Stimulated activated CD8-positive, alpha-beta memory T cell treated with anti-CD3 and anti-CD28 coated beads, Interleukin-12 subunit alpha, Interleukin-12 subunit beta, amount 100 ng/mL, for 24 hours (primary cell): ENCODE data around the gene INHBB.

ENCODE experiments used
- DNase-seq: peaks from one replicate; pipeline ENCODE4 v3.0.0-alpha.2; 2020; ENCODE audit errors: extremely low read depth

INHBB gene

DNA sequence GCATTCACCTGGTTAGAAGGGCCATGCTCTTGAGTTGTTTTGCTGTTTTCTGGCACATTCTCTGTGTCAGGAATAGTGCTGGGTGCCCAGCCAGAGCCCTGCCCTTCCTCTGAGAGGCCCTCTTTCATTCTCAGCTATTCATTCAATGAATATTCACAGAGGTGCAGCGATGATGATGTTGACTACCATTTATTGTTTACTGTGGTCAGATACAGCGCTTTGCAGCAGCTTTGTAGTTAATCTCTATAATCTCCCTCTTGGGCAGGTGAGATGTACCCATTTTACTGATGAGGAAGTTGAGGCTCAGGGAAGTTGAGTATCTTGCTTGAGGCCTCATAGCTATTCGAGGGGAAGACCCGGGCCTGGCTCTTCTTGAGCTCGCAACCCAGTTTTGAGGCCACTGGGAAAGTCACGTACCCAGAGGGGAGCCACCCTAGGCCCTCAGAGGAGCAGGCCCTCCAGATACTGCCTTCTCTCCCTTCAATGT is 9.9 kb downstream of the INHBB start:
- DNase-seq: no peak

DNA sequence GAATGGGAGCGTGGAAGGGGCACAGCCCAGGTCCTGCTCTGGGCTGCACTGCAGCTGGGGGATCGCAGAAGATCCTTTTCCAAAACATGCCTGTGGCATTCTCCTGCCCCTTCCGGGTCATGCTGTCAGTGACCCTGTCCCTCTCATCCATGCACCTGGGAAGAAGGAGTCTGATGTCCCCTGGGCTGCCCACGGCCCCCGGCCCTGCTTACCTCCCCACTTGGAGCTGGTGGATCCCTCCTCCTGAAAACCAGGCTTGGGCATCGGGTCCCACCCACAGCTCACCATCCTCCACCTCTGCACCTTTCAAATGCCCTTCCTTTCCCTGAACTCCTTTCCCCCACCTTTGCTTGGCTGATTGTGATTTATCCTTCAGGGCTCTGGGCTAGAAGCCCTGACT is 11.8 kb downstream of the INHBB start:
- DNase-seq: no peak

- DNase-seq: no peak
Measured at GRCh38 chr2:120358734-120359465, 13.0 kb downstream of the INHBB start.

- no peak for DNase-seq
Measured at GRCh38 chr2:120360307-120360855, 14.4 kb downstream of the INHBB start.

GRCh38 chr2:120362926-120363325 is 17.0 kb downstream of the INHBB start:
- no peak for DNase-seq

DNA sequence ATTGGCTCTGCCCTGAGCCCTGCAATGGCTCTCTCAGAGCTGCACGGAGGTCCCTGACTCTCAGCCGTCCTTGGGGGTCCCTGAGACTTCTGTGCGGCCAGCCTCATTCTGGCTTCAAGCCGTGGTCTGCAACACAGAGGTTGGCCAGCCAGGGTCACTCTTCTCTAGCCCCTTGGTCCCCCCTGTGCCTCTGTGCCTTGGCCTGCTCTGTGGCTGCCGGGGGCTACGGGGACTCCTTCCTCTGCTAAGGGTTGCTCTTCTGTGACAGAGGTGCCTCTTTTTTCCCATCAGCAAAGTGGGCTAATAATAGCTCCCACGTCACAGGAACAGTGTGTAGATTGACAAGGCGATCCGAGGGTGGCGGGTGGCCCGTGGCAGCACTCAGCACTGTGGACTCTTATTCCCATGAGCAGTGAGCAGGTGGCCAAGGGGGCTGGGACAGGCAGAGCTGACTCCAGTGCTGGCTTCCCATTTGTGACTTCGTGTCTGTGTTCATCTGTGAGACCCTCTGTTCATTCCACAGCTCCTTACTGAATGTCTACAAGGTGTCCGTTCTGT is 19.4 kb downstream of the INHBB start:
- DNase-seq: no peak

DNA sequence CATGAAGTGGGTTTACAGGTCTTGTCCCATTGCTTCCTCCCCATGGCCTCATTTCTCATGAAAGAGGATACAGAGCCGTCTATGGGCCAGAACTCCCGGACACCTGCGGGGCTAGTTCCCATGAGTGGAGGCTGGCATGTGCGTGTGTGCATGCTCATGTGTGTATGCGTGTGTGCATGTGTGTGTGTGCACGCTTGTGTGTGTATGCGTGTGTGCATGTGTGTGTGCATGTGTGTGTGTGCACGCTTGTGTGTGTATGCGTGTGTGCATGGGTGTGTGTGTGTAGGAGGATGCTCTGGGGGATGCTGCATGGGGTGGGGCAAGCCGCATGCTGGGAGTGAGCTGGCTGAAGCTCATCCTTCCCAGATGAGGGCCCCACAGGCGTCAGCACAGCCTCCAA is 20.8 kb downstream of the INHBB start:
- DNase-seq: no peak

DNA sequence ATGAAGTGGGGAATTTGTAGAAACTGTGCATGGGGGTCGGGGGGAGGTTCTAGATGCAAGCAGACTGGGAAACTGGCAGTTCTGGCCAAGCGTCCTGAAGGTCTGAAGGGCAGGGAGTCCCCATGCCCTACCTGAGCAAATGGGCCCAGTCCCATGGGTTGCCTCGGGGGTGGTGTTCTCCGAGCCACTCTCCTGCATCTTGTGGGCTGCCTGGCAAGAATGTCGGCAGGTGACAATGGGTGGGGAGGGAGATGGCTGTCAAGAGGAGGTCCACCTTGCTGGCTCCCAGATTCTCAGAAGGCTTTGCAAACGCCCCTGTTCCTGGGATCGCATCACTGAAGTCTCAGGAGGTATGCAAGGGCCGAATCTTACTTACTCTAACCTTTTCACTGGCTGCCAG is 21.3 kb downstream of the INHBB start:
- DNase-seq: no peak

- no peak for DNase-seq
Measured at GRCh38 chr2:120367649-120368048, 21.7 kb downstream of the INHBB start.

- DNase-seq: no peak
Measured at GRCh38 chr2:120368086-120368485, 22.1 kb downstream of the INHBB start.

GRCh38 chr2:120369250-120369649 is 23.3 kb downstream of the INHBB start:
- DNase-seq: no peak

- DNase-seq: no peak
Measured at GRCh38 chr2:120371969-120372625, 26.2 kb downstream of the INHBB start.

GRCh38 chr2:120372816-120373215 is 26.9 kb downstream of the INHBB start:
- no peak for DNase-seq

DNA sequence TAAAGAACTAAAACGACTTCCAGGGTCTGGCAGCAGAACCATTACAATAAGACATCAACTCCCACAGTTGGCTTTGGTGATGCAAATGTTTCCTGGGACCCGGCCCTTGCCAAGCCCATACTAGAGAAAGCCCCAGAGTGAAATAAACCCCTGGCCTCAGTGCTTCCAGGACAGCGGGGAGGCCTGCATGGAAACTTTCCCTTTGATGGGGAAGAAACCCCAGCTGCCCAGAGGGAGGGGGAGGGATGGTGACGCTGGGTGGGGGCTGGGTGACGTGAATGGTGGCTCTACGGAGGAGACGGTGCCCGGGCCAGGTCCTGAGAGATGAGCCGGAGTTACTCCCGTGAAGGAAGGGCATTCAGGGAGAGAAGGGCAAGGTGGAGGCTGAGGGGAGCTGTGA is 27.5 kb downstream of the INHBB start:
- DNase-seq: no peak

DNA sequence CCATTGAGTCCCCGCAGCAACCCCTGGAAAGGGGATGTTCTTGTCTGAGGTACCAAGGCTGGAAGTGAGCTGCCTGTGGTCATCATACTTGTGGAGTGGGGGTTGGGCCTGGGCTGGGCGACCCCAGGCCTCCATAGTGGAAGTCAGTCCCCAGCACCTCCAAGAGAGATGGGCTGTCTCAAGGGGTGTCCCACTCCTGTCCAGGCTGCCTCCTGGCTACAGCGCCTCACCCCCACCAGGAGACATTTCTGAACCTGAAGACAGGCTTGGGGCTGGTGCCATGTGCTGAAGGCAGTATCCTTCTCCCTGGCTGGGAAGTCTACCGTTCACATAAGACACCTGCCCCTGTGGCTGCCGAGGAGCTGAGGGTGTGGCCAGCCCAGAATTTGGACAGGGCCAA is 28.9 kb downstream of the INHBB start:
- no peak for DNase-seq

GRCh38 chr2:120375251-120376020 is 29.5 kb downstream of the INHBB start:
- DNase-seq: no peak

DNA sequence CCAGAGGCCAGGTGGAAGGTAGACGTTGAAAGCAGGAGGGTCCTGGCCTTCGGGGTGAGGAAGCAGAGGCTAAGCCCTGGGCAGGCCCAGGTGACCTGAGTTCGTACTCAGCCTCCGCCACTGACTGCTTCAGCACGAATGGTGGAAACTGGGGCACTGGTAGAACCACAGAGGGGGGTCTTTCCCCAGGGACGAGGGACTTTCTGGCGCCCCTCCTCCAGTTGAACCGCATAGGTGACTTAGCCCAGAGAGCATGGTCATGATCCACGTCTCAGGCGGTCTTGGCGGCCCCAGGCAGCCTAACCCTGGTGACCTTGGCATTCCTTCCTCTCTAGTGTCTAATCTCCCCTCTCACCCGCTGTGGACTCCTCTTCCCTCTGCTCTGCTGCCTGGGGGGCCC is 30.2 kb downstream of the INHBB start:
- DNase-seq: no peak

- no peak for DNase-seq
Measured at GRCh38 chr2:120376679-120377640, 31.0 kb downstream of the INHBB start.

DNA sequence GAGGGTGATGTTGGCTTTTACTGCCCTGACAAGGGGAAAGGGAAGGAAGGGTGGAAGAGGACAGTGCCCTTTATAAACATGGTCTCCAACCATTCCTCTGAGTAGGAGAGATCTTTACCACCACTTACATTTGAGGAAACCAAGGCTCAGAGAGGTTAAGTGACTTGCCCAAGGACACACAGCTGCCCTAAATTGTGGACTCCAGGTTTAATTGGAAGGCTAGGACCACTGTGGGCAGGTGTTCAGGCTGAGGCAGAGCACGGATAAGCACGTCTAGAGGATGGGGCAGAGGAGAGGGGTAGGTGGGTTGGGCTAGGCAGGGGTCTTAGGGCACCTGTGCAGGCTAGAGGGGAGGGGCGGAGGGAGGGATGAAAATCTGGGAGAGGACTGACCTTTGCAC is 32.7 kb downstream of the INHBB start:
- no peak for DNase-seq

- DNase-seq: no peak
Measured at GRCh38 chr2:120379916-120380893, 34.3 kb downstream of the INHBB start.
